ENCODE data around the gene INSIG2.

INSIG2 gene

DNA sequence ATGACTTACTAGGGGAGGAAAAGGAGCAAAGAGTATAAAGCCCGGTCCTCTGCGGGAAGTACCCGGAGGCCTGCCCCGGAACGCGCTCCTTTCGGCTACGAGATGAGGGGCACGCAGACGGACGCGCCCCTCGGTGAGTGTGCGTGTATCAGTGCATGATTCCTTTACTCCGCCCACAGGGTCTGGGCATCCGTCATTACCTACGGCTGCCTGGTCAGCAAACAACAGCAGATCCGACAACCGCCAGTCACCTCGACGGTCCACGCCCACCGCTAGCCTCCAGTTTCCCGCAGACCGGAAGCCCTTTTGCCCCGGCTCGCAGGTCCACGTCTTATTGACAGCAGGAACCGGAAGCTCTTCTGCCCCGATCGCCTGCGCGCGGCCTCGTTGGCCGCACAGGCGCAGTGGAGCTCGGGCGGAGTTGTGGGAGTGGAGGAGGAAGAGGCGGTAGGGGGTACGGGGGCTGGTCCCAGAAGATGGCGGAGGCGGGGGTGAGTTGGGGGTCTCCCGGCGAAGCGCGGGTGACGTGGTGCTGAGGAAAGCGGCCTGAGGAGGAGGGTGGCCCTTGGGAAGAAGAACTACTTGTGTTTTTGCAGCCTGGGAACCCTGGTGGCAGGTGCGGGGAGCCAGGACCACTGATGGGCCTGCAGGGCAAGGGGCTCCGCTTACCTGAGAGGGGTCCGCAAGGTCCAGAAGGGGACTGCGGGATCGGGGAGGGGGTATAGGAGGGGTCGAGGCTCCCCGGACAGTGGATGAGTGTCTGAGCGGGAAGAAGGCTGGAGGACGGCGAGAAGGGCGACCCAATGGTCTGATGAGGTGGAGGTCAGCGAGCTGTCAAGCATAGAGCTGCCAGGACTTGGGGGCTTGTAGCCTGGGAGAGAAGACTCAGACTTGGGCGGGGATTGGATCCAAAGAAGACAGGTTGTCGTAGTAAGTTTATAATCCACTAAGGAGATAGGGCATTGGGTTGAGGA, at the start of gene INSIG2:
TSS of gene INSIG2 (plus strand) at position 421 of the 974 bp plus-strand sequence. CDS start 8,086 bp downstream, outside the sequence.
- DNase-seq, result peak; percentile 94

DNA sequence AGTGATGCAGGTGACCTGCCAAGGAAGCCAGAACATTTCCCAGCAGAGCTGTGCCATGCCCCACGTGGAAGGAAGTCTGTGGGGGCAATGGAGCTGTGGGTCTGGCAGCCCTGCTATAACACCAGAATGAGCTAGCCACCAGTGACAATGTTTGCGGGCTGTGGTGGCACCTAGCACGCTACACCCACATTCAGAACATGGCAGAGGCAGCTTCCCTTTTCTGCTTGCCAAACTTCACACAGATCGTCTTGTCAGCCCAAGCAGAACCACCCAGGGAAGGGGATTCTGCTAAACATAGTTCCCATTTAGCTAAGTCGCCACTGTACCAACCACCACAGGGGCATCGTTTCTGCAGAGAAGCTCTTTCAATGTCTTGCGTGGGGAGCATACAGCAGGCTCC, 47.4 kb upstream of the INSIG2 start:
- DNase-seq, result no peak

- DNase-seq, result no peak
Measured at GRCh38 chr2:118044103-118044716, 44.1 kb upstream of the INSIG2 start.

DNA sequence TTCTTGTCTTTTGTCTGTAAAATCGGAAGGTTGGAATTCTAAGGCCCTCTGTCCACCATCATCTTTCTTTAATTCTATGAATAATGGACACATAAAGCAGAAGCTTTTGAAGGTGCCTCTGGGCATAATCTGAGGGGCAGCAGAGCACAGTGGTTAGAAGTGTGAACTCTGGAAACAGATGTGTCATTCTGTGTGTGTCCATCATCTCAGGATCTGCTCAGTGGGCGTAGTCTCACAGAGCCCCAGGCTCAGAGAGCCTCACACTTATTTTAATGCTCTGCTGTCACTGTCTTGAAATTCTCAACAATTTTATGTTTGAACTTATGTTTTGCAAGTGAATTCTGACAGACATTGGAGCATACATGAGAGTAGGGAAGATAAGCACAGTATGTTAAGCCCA, 43.4 kb upstream of the INSIG2 start:
- no peak for DNase-seq

DNA sequence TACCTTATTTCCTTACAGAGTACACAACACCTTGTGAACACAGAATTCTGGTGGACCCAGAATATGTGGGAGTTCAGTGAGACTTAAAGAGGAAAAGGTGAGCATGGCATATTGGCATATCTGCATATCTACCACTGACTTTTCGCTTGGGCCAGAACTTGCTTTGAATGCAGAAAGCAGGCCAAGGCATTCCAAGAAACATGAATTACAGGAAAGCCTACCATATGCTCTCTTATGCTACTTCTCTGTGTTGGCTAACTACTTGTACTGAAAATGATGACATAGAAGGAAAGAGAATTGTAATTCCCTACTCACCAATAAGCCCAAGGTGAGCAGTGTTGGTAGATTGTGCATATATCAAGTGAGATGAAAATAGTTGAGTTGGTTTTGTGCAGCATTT, 43.0 kb upstream of the INSIG2 start:
- no peak for DNase-seq

DNA sequence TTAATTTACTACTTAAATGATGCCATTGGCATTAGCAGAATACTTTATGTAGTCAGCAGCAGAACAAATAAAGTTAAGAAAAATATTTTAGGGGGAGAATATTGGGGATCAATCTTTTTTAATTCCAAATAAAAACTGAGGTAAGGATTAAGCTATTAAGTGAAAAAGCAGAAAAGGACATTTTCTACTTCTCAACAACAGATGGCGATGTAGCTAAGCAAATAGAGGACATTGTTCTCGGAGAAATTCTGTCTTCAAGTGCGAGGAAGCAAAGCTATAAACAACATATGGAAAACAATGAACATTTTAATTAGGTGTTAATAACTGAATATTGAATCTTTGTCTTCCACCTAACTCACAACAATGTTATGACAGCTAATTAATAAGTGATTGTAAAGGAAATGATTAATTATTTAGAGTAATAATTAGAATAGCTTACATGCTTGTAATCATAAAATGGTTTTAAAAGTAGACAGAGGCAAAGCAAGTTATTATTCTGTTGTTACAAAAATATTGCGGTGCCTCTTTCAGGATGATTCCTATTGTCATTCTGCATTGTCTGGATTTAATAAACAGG, 41.5 kb upstream of the INSIG2 start:
- DNase-seq, result no peak

DNA sequence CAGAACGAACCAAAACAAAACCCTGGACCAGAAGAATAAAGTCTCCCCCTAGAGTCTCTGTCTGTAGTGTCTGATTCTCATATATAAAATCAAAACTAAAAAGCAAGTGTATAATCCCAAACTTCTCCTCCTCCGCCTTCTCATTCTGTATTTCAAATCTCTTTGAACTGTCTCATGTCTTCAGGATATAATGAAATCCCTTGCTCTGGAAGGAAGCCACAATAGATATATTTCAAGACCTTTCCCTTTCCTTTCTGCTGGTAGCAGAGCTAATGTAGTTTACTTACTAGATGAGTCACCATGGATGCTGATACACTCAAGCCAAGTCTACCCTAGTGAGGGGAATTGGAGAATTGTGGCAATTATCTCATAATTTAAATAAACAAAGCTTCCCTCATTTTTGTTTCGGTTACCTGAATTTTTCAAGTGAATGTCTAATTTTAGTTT, 40.9 kb upstream of the INSIG2 start:
- DNase-seq, result no peak

DNA sequence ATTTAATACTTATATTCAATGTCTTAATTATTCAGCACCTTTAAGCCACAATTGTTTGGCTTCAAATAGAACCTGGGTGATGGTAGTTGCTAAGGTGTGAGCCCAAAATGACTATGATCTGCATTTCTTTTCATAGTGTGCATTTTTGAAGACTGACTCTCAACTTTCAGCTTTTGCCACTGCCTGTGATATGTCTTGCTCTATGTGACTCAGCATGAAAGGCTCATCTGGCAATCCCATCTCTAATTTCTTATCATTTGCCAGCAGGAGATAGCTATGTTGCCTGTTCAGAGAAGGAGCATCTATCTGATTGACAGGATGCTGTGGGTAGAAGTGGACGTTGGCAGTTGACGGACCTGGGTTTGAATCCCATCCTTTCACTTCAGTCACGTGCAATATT, 39.9 kb upstream of the INSIG2 start:
- no peak for DNase-seq

- DNase-seq, result no peak
Measured at GRCh38 chr2:118049140-118049815, 39.0 kb upstream of the INSIG2 start.

GRCh38 chr2:118049816-118050140, 38.5 kb upstream of the INSIG2 start:
- no peak for DNase-seq

DNA sequence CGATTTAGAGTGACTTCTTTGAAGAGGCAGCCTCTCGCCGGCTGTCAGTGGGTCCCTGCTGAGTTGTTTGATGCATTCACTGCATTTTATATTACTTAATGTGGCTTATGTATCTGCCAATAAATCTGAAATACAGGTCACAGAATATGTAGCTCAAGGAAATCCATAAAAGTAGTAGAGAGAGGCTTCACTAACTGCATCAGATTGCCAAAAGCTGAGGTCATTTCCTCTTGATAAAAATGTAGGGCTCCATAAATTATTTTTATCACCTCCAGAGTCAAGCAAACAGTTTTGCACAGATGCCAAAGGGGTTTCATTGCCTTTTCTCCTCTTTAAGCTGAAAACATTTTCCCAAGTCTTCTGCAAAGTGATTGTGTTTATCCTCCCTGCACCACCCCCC, 37.9 kb upstream of the INSIG2 start:
- no peak for DNase-seq

DNA sequence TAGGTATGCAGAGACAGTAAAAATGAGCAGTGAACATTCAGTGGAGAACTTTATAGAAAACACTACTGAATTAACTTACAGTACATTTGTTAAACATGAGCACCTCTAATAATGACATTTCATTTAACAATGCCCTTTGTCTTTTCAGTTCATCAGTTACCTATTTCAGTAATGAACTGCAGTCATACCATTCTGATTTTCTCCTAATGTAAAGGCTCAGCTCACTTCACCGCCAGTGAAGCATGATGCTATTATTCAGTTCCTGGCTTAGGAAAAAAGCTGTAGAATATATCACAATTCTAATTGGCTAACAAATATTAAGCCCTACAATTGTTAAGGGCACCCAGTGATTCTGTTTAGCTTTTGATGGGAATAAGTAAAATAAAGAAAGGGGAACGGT, 37.3 kb upstream of the INSIG2 start:
- no peak for DNase-seq

GRCh38 chr2:118051826-118052358, 36.4 kb upstream of the INSIG2 start:
- DNase-seq, result no peak

GRCh38 chr2:118052474-118052873, 35.8 kb upstream of the INSIG2 start:
- DNase-seq, result no peak

- DNase-seq, result no peak
Measured at GRCh38 chr2:118053681-118054080, 34.6 kb upstream of the INSIG2 start.

DNA sequence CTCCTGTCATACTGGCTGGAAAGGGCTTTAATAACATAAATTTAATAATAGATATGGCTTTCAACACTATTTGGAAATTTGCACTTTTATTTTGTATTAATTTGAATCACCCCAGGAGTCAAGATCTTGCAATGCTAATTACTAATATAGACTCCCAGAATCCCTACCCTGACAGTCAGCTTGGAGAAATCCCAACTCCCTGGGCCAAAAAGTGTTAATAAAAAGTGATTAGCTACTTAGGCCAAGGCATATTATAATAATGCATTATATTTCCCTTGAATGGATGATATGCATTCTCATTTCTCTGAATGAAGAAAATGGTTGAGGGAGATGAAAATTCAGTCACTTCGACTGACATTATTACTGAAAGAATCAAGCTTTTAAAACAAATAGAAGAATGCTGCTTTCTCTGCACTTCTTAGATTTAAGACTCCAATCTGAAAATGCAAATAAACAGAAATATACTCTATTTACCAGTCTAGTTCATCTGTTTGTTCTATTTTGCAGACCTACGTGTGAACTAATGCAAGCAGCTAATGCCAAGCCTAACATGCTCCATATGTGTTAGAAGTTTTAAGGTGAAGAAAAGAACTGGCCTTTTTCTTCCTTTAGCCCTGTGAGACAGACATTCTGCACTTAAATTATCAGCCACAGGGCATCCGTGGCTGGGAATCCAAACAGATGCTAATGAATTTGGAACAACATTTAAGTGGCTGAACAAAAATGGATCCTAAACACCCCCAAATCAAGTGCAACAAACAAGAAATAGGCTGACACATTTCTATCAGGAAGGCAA, 33.9 kb upstream of the INSIG2 start:
- DNase-seq, result no peak

GRCh38 chr2:118055512-118056164, 32.6 kb upstream of the INSIG2 start:
- no peak for DNase-seq

GRCh38 chr2:118056165-118056534, 32.1 kb upstream of the INSIG2 start:
- peak; percentile 58 for DNase-seq

DNA sequence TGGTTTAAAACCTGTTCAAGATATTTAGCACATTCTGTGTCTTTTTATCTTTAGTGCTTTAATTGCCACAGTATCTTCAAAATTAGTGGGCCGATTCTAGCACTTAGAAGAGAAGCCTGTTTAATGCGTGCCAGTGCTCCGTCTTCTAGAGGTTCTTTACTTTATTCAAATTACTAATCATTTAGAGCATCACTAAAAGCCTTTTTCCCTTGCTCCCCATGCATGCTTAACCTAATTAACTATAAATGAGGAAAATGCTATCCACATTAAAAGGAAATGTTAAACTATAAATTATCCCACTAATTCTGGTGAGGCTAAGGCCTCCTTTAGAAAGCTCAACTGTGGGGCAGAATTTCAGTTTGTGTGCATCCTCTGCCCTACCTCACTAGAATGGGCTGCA, 31.5 kb upstream of the INSIG2 start:
- DNase-seq, result no peak

GRCh38 chr2:118058951-118059350, 29.3 kb upstream of the INSIG2 start:
- DNase-seq, result no peak

- DNase-seq, result no peak
Measured at GRCh38 chr2:118059919-118060478, 28.3 kb upstream of the INSIG2 start.
